Stimulated activated naive B cell treated with anti-CD40 and anti-IgM and Interleukin-4, amounts not matched to agents 10 μg/mL and 1 μg/mL and 100 μg/mL, for 72 hours (primary cell): ENCODE measurements around the gene CYP2B6.
"Not testable (repeated sequence)": the region's sequence is repeated elsewhere in the genome, so short reads cannot be mapped to it uniquely, and the experiment has no call there.

Experiments
- ATAC-seq, 2 donors: fragments of 150-1000 bp; cut with Tn5 transposase; replicated peaks; 2 replicates each; pipeline ENCODE4 v1.10.0; 2021; ENCODE audit warnings: moderate library complexity in 1 of 2
- DNase-seq: peaks from one replicate; pipeline ENCODE4 v3.0.0; 2021
- H3K27ac Mint-ChIP-seq: one replicate; pipeline ENCODE4 v1.8.0; 2022; ENCODE audit warnings: mild to moderate bottlenecking, mixed read lengths
- H3K27me3 Mint-ChIP-seq, 2 donors: one replicate each; pipeline ENCODE4 v1.8.0; 2022; ENCODE audit warnings: mixed read lengths in 2 of 2
- H3K36me3 Mint-ChIP-seq, 2 donors: one replicate each; pipeline ENCODE4 v1.8.0; 2022; ENCODE audit warnings: mixed read lengths in 2 of 2, mild to moderate bottlenecking in 1 of 2
- H3K4me1 Mint-ChIP-seq, 2 donors: one replicate each; pipeline ENCODE4 v1.8.0; 2022; ENCODE audit warnings: mixed read lengths in 2 of 2, mild to moderate bottlenecking in 1 of 2
- H3K4me3 Mint-ChIP-seq, 2 donors: one replicate each; pipeline ENCODE4 v1.8.0; 2022; ENCODE audit warnings: mild to moderate bottlenecking in 2 of 2, mixed read lengths in 2 of 2, moderate library complexity in 1 of 2
- H3K9me3 Mint-ChIP-seq, 2 donors: one replicate each; pipeline ENCODE4 v1.8.0; 2022; ENCODE audit warnings: mixed read lengths in 2 of 2, mild to moderate bottlenecking in 1 of 2

Gene CYP2B6

GRCh38 chr19:41001243-41001971 lies 10.3 kb downstream of the CYP2B6 start:
- Mint-ChIP-seq H3K4me1 (no peaks in the 10 kb centered on the region), H3K27me3 (peaks cover 18 to 32% of the 10 kb centered on the region in 2 donors), H3K36me3 (no peaks in the 10 kb centered on the region), H3K4me3 (no peak overlapping the region), H3K27ac (no peak overlapping the region), H3K9me3 (peaks cover 0 to 4% of the 10 kb centered on the region in 2 donors)
- DNase-seq, result no peak
- no peak for ATAC-seq

DNA sequence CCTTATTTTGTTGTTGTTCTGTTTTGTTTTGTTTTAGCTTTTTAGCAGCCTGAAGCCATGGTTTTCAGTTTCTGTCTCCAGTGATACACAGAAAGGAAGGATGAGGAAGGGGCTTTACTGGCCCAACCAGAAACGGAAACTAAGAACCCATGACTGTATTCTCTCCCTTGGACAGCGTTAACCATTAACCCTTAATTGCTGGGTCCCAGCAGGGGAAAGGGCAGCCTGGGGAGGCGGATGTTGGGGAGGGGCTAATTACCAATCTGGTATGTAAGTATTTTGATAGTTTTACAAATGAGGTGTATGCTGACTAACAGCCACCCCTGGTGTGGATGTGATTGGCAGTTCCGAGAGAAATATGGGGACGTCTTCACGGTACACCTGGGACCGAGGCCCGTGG lies 12.6 kb downstream of the CYP2B6 start:
- not testable (repeated sequence) for H3K9me3 Mint-ChIP-seq, H3K4me1 Mint-ChIP-seq, H3K27ac Mint-ChIP-seq, H3K36me3 Mint-ChIP-seq, ATAC-seq, H3K4me3 Mint-ChIP-seq, DNase-seq
- peaks cover 25 to 41% of the 10 kb centered on the region in 2 donors for H3K27me3 Mint-ChIP-seq

- peaks cover 0 to 2% of the 10 kb centered on the region in 2 donors for H3K9me3 Mint-ChIP-seq
- no peaks in the 10 kb centered on the region for H3K4me1 Mint-ChIP-seq
- H3K27me3 Mint-ChIP-seq, result peaks cover 40 to 56% of the 10 kb centered on the region in 2 donors
- H3K4me3 Mint-ChIP-seq, result no peak overlapping the region
- DNase-seq (no peak), ATAC-seq (no peak)
- no peak overlapping the region for H3K27ac Mint-ChIP-seq
- H3K36me3 Mint-ChIP-seq, result no peaks in the 10 kb centered on the region
These were observed 18.7 kb downstream of the CYP2B6 start for GRCh38 chr19:41009700-41010235.

DNA sequence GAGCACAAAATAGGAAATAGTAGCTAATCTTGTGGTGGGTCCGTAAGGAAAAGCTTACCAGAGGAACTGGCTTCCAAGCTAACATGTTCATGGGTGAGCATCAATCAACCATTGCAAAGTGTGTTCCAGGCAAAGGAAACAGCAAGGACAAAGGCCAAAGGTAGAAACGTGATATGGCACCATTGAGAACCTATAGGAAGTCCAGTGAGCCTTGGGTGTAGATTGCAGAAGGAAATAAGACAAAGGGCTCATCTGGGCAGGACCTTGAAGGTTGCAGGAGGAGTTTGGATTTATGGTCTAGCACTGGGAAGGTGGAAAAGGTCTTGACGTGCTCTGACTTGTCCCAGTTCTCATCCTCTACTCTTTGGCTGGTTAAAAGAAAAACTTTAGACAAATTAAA lies 22.3 kb downstream of the CYP2B6 start:
- Mint-ChIP-seq H3K4me3 (no peak overlapping the region), H3K27me3 (peaks cover 40 to 54% of the 10 kb centered on the region in 2 donors), H3K4me1 (no peaks in the 10 kb centered on the region), H3K36me3 (no peaks in the 10 kb centered on the region), H3K9me3 (peaks cover 0 to 2% of the 10 kb centered on the region in 2 donors), H3K27ac (no peak overlapping the region)
- ATAC-seq (no peak), DNase-seq (no peak)

- Mint-ChIP-seq H3K27ac (no peak overlapping the region), H3K4me3 (no peak overlapping the region)
These were observed 23.6 kb downstream of the CYP2B6 start for GRCh38 chr19:41014643-41015042.

GRCh38 chr19:41016488-41017071 lies 25.5 kb downstream of the CYP2B6 start:
- no peaks in the 10 kb centered on the region for H3K4me1 Mint-ChIP-seq
- no peak overlapping the region for H3K4me3 Mint-ChIP-seq
- H3K36me3 Mint-ChIP-seq, result no peaks in the 10 kb centered on the region
- no peak overlapping the region for H3K27ac Mint-ChIP-seq
- no peak for DNase-seq
- peaks cover 34 to 42% of the 10 kb centered on the region in 2 donors for H3K27me3 Mint-ChIP-seq
- no peak for ATAC-seq
- H3K9me3 Mint-ChIP-seq, result peaks cover 0 to 2% of the 10 kb centered on the region in 2 donors

More at GRCh38 chr19:41014643-41015042, 23.6 kb downstream of the CYP2B6 start:
- ATAC-seq, result no peak
- H3K4me1 Mint-ChIP-seq, result no peaks in the 10 kb centered on the region
- peaks cover 47 to 59% of the 10 kb centered on the region in 2 donors for H3K27me3 Mint-ChIP-seq
- no peaks in the 10 kb centered on the region for H3K36me3 Mint-ChIP-seq
- DNase-seq, result no peak
- peaks cover 0 to 2% of the 10 kb centered on the region in 2 donors for H3K9me3 Mint-ChIP-seq

DNA sequence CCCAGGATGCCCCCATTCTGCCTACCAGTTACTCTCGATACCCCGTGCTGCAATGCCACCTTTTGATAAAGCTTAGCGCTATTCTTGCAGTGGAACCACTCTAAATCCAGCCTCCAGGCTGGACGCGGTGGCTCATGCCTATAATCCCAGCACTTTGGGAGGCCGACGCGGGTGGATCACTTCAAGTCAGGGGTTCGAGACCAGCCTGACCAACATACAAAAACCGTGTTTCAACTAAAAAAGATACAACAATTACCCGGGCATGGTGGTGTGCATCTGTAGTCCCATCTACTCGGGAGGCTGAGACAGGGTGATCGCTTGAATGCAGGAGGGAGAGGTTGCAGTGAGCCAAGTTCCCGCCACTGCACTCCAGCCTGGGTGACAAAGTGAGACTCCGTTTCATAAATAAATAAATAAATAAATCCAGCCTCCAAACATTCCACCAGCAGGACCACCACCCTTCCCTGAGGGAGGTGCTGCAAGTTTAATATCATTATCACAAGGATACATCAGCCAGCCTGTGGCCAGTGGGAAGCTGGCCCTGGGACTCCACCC lies 27.7 kb downstream of the CYP2B6 start:
- Mint-ChIP-seq H3K9me3 (no peaks in the 10 kb centered on the region), H3K27me3 (peaks cover 26 to 35% of the 10 kb centered on the region in 2 donors), H3K4me1 (no peaks in the 10 kb centered on the region), H3K27ac (no peak overlapping the region), H3K36me3 (no peaks in the 10 kb centered on the region), H3K4me3 (no peak overlapping the region)
- DNase-seq (no peak), ATAC-seq (no peak)

GRCh38 chr19:41019346-41019745 lies 28.3 kb downstream of the CYP2B6 start:
- H3K27ac Mint-ChIP-seq, result no peak overlapping the region
- no peaks in the 10 kb centered on the region for H3K36me3 Mint-ChIP-seq
- no peak overlapping the region for H3K4me3 Mint-ChIP-seq
- no peaks in the 10 kb centered on the region for H3K9me3 Mint-ChIP-seq
- ATAC-seq (no peak), DNase-seq (no peak)
- H3K4me1 Mint-ChIP-seq, result no peaks in the 10 kb centered on the region
- peaks cover 31 to 35% of the 10 kb centered on the region in 2 donors for H3K27me3 Mint-ChIP-seq

GRCh38 chr19:41023193-41023592 lies 32.1 kb downstream of the CYP2B6 start:
- H3K4me1 Mint-ChIP-seq, result no peaks in the 10 kb centered on the region
- DNase-seq (no peak), ATAC-seq (no peak)
- H3K27ac Mint-ChIP-seq, result no peak overlapping the region
- H3K9me3 Mint-ChIP-seq, result no peaks in the 10 kb centered on the region
- H3K4me3 Mint-ChIP-seq, result no peak overlapping the region
- H3K36me3 Mint-ChIP-seq, result no peaks in the 10 kb centered on the region
- peaks cover 53 to 56% of the 10 kb centered on the region in 2 donors for H3K27me3 Mint-ChIP-seq

DNA sequence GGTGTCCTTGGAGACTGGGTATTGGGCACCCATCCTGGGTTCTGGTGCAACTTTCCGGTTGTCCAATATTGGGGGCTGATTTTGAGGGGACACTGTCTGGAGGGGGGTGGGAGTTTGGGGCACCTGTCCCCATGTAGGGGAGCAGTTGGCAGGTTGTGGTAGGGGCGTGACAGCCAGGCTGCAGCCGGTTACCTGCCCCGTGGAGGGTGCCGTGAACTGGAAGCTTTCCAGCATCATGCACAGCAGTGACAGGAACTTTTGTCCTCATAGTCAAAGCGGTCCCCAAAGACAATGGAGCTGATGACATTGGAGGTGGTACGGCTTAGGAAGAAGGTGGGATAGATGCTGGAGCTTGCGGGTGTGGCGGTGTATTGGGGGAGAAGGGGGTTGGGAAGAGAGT lies 34.3 kb downstream of the CYP2B6 start:
- no peak overlapping the region for H3K27ac Mint-ChIP-seq
- H3K4me3 Mint-ChIP-seq, result no peak overlapping the region
- no peaks in the 10 kb centered on the region for H3K9me3 Mint-ChIP-seq
- peaks cover 56 to 58% of the 10 kb centered on the region in 2 donors for H3K27me3 Mint-ChIP-seq
- H3K36me3 Mint-ChIP-seq, result no peaks in the 10 kb centered on the region
- ATAC-seq (no peak), DNase-seq (no peak)
- no peaks in the 10 kb centered on the region for H3K4me1 Mint-ChIP-seq

- Mint-ChIP-seq H3K27me3 (peaks cover 58 to 60% of the 10 kb centered on the region in 2 donors), H3K36me3 (no peaks in the 10 kb centered on the region), H3K4me1 (no peaks in the 10 kb centered on the region), H3K4me3 (no peak overlapping the region), H3K27ac (no peak overlapping the region), H3K9me3 (no peaks in the 10 kb centered on the region)
- no peak for ATAC-seq
- DNase-seq, result no peak
These were observed 34.8 kb downstream of the CYP2B6 start for GRCh38 chr19:41025871-41026270.

GRCh38 chr19:41027273-41027967 lies 36.3 kb downstream of the CYP2B6 start:
- DNase-seq (no peak), ATAC-seq (no peak)
- H3K4me3 Mint-ChIP-seq, result no peak overlapping the region
- H3K36me3 Mint-ChIP-seq, result no peaks in the 10 kb centered on the region
- no peak overlapping the region for H3K27ac Mint-ChIP-seq
- H3K27me3 Mint-ChIP-seq, result peaks cover 67 to 72% of the 10 kb centered on the region in 2 donors
- H3K9me3 Mint-ChIP-seq, result no peaks in the 10 kb centered on the region
- H3K4me1 Mint-ChIP-seq, result no peaks in the 10 kb centered on the region

DNA sequence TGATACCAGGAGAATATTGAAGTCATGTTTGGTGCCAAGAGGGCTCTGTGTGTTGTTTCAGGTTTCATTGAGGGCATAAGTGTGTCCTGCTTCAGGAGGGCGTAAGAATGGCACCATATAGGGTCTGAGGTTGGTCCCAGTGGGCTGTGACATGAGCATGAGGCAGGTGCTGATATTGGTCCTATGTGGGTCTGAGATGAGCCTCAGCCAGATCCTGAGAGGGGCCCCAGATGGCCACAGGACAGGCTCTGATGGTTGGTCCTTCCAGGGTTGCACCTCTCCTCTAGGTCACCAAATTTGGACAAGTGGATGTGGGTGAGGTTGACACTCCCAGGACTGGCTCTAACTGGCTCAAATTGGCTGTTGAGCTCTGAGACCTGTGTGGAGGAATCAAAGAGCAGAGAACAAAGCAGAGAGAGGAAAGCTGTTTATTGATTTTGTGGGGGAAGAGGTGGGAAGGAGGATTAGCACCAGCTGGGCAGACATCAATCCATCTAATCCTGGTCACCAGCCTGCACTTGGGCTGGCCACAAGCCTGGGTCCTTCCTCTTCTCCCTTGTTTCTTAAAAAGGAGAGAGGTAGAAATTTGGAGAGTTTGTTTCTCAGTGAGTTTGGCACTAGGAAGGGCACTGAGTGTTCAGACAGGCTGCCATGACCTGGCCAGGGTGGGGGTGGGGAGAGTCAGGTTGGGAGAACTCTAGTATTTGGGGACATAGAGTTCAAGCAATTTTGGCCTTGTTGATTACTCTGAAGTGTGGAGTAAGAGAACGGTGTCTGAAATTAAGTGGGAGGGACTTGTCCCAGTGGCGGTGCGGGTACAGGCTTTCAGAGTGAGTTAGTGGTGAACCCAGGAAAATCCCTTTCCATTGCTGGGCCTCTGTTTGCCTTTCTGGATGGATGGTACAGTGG lies 38.7 kb downstream of the CYP2B6 start:
- H3K27ac Mint-ChIP-seq, result no peak overlapping the region
- peaks cover 61 to 66% of the 10 kb centered on the region in 2 donors for H3K27me3 Mint-ChIP-seq
- DNase-seq (no peak), ATAC-seq (no peak)
- no peaks in the 10 kb centered on the region for H3K36me3 Mint-ChIP-seq
- H3K4me3 Mint-ChIP-seq, result no peak overlapping the region
- H3K4me1 Mint-ChIP-seq, result no peaks in the 10 kb centered on the region
- peaks cover 0 to 2% of the 10 kb centered on the region in 2 donors for H3K9me3 Mint-ChIP-seq
